ENCODE measurements around the gene COX17. TPM values are rescaled to one million over a fixed set of nuclear protein-coding genes. Genes with fewer than 3 reads are reported as not detected.

Gene COX17
- polyA plus RNA-seq, 1 donor (not counting 4 experiments of a cell fraction or from before 2014, with no cell fraction given): 40.6 TPM

GRCh38 chr3:119677641-119677934 is 382 bp upstream of the COX17 start:
- peaks cover 13% of the 10 kb centered on the region for H3K79me2 ChIP-seq (ENCODE audit: control insufficient read depth, insufficient read depth, low read length)
- peak overlapping the region; percentile 69 for H3K27ac ChIP-seq (ENCODE audit: control insufficient read depth, insufficient read depth, low read length)
- peak overlapping the region; percentile 74 for H3K9ac ChIP-seq (ENCODE audit: control insufficient read depth, extremely low read depth, insufficient read depth, low read length)
- H3K36me3 ChIP-seq (ENCODE audit: control insufficient read depth in 2 of 2, extremely low read depth in 1 of 2, insufficient read depth in 2 of 2, low read length in 2 of 2): peaks cover 6 to 8% of the 10 kb centered on the region in 2 experiments
- DNase-seq (ENCODE audit: low read depth, low spot score) (no peak), FAIRE-seq (no peak)
- TF ChIP-seq CTCF (optimal IDR thresholded peaks at IDR 0.05 in 1 of 3, IDR thresholded peaks at IDR 0.05 in 1 of 3, conservative IDR thresholded peaks at IDR 0.05 in 1 of 3; ENCODE audit: extremely low read depth in 1 of 3, insufficient read depth in 2 of 3, low read length in 3 of 3) (no peak), EZH2 (IDR thresholded peaks at IDR 0.05; ENCODE audit: low read length) (no peak)
- H3K4me2 ChIP-seq (ENCODE audit: control insufficient read depth, extremely low read depth, insufficient read depth, low read depth, low read length): peak overlapping the region; percentile 83
- H3K4me1 ChIP-seq (ENCODE audit: control insufficient read depth, extremely low read depth, insufficient read depth, low read length): peaks cover 11% of the 10 kb centered on the region
- H2AFZ ChIP-seq (ENCODE audit: control insufficient read depth, low read length): peak overlapping the region; percentile 91
- dilution Hi-C loops (cut with MboI; ENCODE audit: extremely low pct_ligation_motif_present, low sequenced_read_pairs): no loop called here
- no peaks in the 10 kb centered on the region for H3K9me3 ChIP-seq (ENCODE audit: control insufficient read depth, low read depth, low read length)
- no peaks in the 10 kb centered on the region for H4K20me1 ChIP-seq (ENCODE audit: control insufficient read depth, extremely low read depth, insufficient read depth, low read length)
- no peaks in the 10 kb centered on the region for H3K9me1 ChIP-seq (ENCODE audit: control insufficient read depth, extremely low read depth, insufficient read depth, low read length)
- no peaks in the 10 kb centered on the region for H3K27me3 ChIP-seq (ENCODE audit: control insufficient read depth, extremely low read depth, insufficient read depth, low read length)
- peak overlapping the region; percentile 64 to 82 (median 72) for H3K4me3 ChIP-seq (ENCODE audit: control insufficient read depth in 2 of 3, extremely low read depth in 1 of 3, insufficient read depth in 2 of 3, low read depth in 1 of 3, low read length in 3 of 3)

DNA sequence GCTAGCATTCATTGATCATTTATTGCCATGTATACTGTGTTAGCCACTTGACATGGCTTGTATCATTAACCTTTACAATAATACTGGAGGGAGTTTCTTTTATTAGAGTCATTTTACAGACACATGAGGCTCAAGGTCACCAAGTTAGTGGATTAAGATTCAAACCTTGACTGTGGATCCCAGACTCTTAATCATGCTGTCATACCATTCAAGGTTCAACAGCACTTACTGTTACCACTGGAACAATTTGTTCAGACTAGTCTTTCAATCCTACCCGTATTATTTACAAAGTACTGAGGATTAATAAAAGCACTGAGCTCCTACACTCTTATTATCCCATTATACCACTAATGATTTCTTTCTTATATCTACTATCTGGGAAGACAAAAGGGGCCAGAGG is 1.2 kb downstream of the COX17 start:
- Histone ChIP-seq H3K4me2 (ENCODE audit: control insufficient read depth, extremely low read depth, insufficient read depth, low read depth, low read length) (peak overlapping the region; percentile 78), H3K36me3 (ENCODE audit: control insufficient read depth in 2 of 2, extremely low read depth in 1 of 2, insufficient read depth in 2 of 2, low read length in 2 of 2) (peaks cover 6 to 8% of the 10 kb centered on the region in 2 experiments), H3K79me2 (ENCODE audit: control insufficient read depth, insufficient read depth, low read length) (peaks cover 13% of the 10 kb centered on the region), H2AFZ (ENCODE audit: control insufficient read depth, low read length) (no peak overlapping the region), H3K9ac (ENCODE audit: control insufficient read depth, extremely low read depth, insufficient read depth, low read length) (peak overlapping the region; percentile 47), H4K20me1 (ENCODE audit: control insufficient read depth, extremely low read depth, insufficient read depth, low read length) (no peaks in the 10 kb centered on the region), H3K4me1 (ENCODE audit: control insufficient read depth, extremely low read depth, insufficient read depth, low read length) (peaks cover 11% of the 10 kb centered on the region), H3K9me3 (ENCODE audit: control insufficient read depth, low read depth, low read length) (no peaks in the 10 kb centered on the region), H3K27ac (ENCODE audit: control insufficient read depth, insufficient read depth, low read length) (no peak overlapping the region), H3K27me3 (ENCODE audit: control insufficient read depth, extremely low read depth, insufficient read depth, low read length) (no peaks in the 10 kb centered on the region), H3K9me1 (ENCODE audit: control insufficient read depth, extremely low read depth, insufficient read depth, low read length) (no peaks in the 10 kb centered on the region), H3K4me3 (ENCODE audit: control insufficient read depth in 2 of 3, extremely low read depth in 1 of 3, insufficient read depth in 2 of 3, low read depth in 1 of 3, low read length in 3 of 3) (peak overlapping the region; percentile 64 to 82 (median 67))
- DNase-seq (ENCODE audit: low read depth, low spot score): no peak
- TF ChIP-seq EZH2 (IDR thresholded peaks at IDR 0.05; ENCODE audit: low read length) (no peak), CTCF (optimal IDR thresholded peaks at IDR 0.05 in 1 of 3, IDR thresholded peaks at IDR 0.05 in 1 of 3, conservative IDR thresholded peaks at IDR 0.05 in 1 of 3; ENCODE audit: extremely low read depth in 1 of 3, insufficient read depth in 2 of 3, low read length in 3 of 3) (no peak)
- no peak for FAIRE-seq
- dilution Hi-C loops (cut with MboI; ENCODE audit: extremely low pct_ligation_motif_present, low sequenced_read_pairs): no loop called here

Data from keratinocyte (primary cell).